ENCODE data around the gene HPGDS.
A peak's percentile ranks its signal among the peaks of the same experiment; 100 is the strongest.

Gene HPGDS

GRCh38 chr4:94334476-94334875, 8.2 kb downstream of the HPGDS start:
- TF ChIP-seq CTCF (IDR thresholded peaks at IDR 0.05) = no peak

- no peak for TF ChIP-seq CTCF (IDR thresholded peaks at IDR 0.05)
Measured at GRCh38 chr4:94333866-94334265, 8.8 kb downstream of the HPGDS start.

- TF ChIP-seq CTCF (IDR thresholded peaks at IDR 0.05) = peak; percentile 65
Measured at GRCh38 chr4:94332983-94333590, 9.5 kb downstream of the HPGDS start.

- TF ChIP-seq CTCF (IDR thresholded peaks at IDR 0.05) = no peak
Measured at GRCh38 chr4:94329933-94330332, 12.7 kb downstream of the HPGDS start.

GRCh38 chr4:94325835-94326234, 16.8 kb downstream of the HPGDS start:
- no peak for TF ChIP-seq CTCF (IDR thresholded peaks at IDR 0.05)

GRCh38 chr4:94307231-94307871, 35.3 kb downstream of the HPGDS start:
- no peak for TF ChIP-seq CTCF (IDR thresholded peaks at IDR 0.05)

- no peak for TF ChIP-seq CTCF (IDR thresholded peaks at IDR 0.05)
Measured at GRCh38 chr4:94306713-94307112, 35.9 kb downstream of the HPGDS start.

Data from LNCAP (cell line).